Prostate gland (tissue), 2 donors: Measurements from ENCODE around the gene CCNH. TPM values are rescaled to one million over a fixed set of nuclear protein-coding genes. Genes with fewer than 3 reads are reported as not detected.

Experiments used
- DNase-seq: peaks from one replicate; pipeline ENCODE4 v3.0.0-alpha.2; 2019; ENCODE audit warnings: low spot score
- H3K27ac ChIP-seq, 2 donors: fragments of 200-600 bp; sonication (generic); 2 replicates each; pipeline ENCODE4 v1.5.1; 2017 to 2019
- H3K27me3 ChIP-seq: fragments of 200-600 bp; sonication (generic); replicated peaks from 2 replicates; pipeline ENCODE4 v1.5.1; 2019; ENCODE audit not compliant: insufficient read depth
- H3K36me3 ChIP-seq, 2 donors: fragments of 200-600 bp; sonication (generic); 1 replicate in 1 of 2; 2 replicates in 1 of 2; pipeline versions ENCODE4 v1.5.1 to v1.8.1; 2017 to 2019
- H3K4me1 ChIP-seq: fragments of 200-600 bp; sonication (generic); replicated peaks from 2 replicates; pipeline ENCODE4 v1.5.1; 2019
- H3K4me3 ChIP-seq, 2 donors: fragments of 200-600 bp; sonication (generic); 2 replicates each; pipeline ENCODE4 v1.5.1; 2017 to 2019
- H3K9me3 ChIP-seq: fragments of 200-600 bp; sonication (generic); 2 replicates; pipeline ENCODE4 v1.5.1; 2017
- CTCF ChIP-seq, 4 experiments: fragments of 200-600 bp in 2 of 4; fragments of 450-650 bp in 2 of 4; sonication (generic) in 2 of 4; IDR thresholded peaks; 1 replicate in 3 of 4; 2 replicates in 1 of 4; pipeline ENCODE4 v1.5.1; 2016 to 2019; ENCODE audit warnings: antibody characterized with exemption in 4 of 4, mild to moderate bottlenecking in 2 of 4, moderate library complexity in 2 of 4
- POLR2A ChIP-seq: fragments of 450-650 bp; IDR thresholded peaks from one replicate; pipeline ENCODE4 v1.6.1; 2016; ENCODE audit warnings: antibody characterized with exemption, mild to moderate bottlenecking
- POLR2AphosphoS5 ChIP-seq: sonication (generic); formaldehyde crosslinking; IDR thresholded peaks from one replicate; pipeline ENCODE4 v1.6.1; 2017; ENCODE audit warnings: antibody characterized with exemption
- WGBS: methylation state at CpG from one replicate; pipeline ENCODE4 v1.1.5; 2018; 5-methylcytosine and 5-hydroxymethylcytosine counted together
- intact Hi-C: fragments of 100-400 bp; cut with DNase I; formaldehyde crosslinking; loops from one replicate; pipeline ENCODE4 v1.14.2; 2022
- total RNA-seq, 2 donors: library from RNA; depleted of rRNA; stranded (reverse); fragments of >200 nt; gene quantifications; one replicate each; pipeline ENCODE4 v1.1.0, GENCODE V29; 2016

Gene CCNH
- total RNA-seq, 2 donors from 2014 or later = 62.8 to 87.6 TPM

GRCh38 chr5:87411973-87412629 is 629 bp downstream of the CCNH start:
- Histone ChIP-seq H3K4me1 (no peaks in the 10 kb centered on the region), H3K36me3 (no peaks in the 10 kb centered on the region), H3K9me3 (no peaks in the 10 kb centered on the region), H3K27me3 (no peaks in the 10 kb centered on the region), H3K27ac (peak overlapping the region; percentile 90 to 97), H3K4me3 (peak overlapping the region; percentile 58 to 77)
- TF ChIP-seq POLR2A = no peak
- no peak for TF ChIP-seq POLR2AphosphoS5
- TF ChIP-seq CTCF (IDR thresholded peaks at IDR 0.05) = no peak
- intact Hi-C loops = loop anchor here (5.0 kb wide), 1 partner anchor 145 kb away; the partner anchor contains the start of gene RASA1
- DNase-seq = peak; percentile 24
- under 1% methylated on average over 29 of the region's 29 CpGs for WGBS

- intact Hi-C loops = loop anchor here (5.0 kb wide), 1 partner anchor 144 kb away; the partner anchor contains the start of gene RASA1
Observed at GRCh38 chr5:87411586-87411972, 1.2 kb downstream of the CCNH start.

GRCh38 chr5:87410931-87411330 is 1.8 kb downstream of the CCNH start:
- 42% methylated on average over 1 of the region's 1 CpG for WGBS
- Histone ChIP-seq H3K4me1 (no peaks in the 10 kb centered on the region), H3K4me3 (no peak overlapping the region), H3K27ac (no peak overlapping the region), H3K36me3 (no peaks in the 10 kb centered on the region), H3K9me3 (no peaks in the 10 kb centered on the region), H3K27me3 (no peaks in the 10 kb centered on the region)
- TF ChIP-seq CTCF (IDR thresholded peaks at IDR 0.05) = no peak
- no peak for TF ChIP-seq POLR2A
- no peak for TF ChIP-seq POLR2AphosphoS5
- DNase-seq = no peak
- intact Hi-C loops = loop anchor here (5.0 kb wide), 1 partner anchor 144 kb away; the partner anchor contains the start of gene RASA1

More at GRCh38 chr5:87411586-87411972, 1.2 kb downstream of the CCNH start:
- TF ChIP-seq CTCF (IDR thresholded peaks at IDR 0.05) (no peak), POLR2AphosphoS5 (no peak), POLR2A (no peak)
- no peaks in the 10 kb centered on the region for H3K9me3 ChIP-seq
- H3K36me3 ChIP-seq = no peaks in the 10 kb centered on the region
- peak overlapping the region; percentile 58 to 77 for H3K4me3 ChIP-seq
- H3K27me3 ChIP-seq = no peaks in the 10 kb centered on the region
- 4% methylated on average over 5 of the region's 5 CpGs for WGBS
- peak overlapping the region; percentile 90 to 97 for H3K27ac ChIP-seq
- no peaks in the 10 kb centered on the region for H3K4me1 ChIP-seq
- no peak for DNase-seq

GRCh38 chr5:87408204-87408603 is 4.5 kb downstream of the CCNH start:
- no peak for DNase-seq
- Histone ChIP-seq H3K27me3 (no peaks in the 10 kb centered on the region), H3K9me3 (no peaks in the 10 kb centered on the region), H3K4me3 (no peak overlapping the region), H3K36me3 (peaks cover 0 to 4% of the 10 kb centered on the region in 2 donors), H3K4me1 (no peaks in the 10 kb centered on the region), H3K27ac (no peak overlapping the region)
- no peak for TF ChIP-seq CTCF (IDR thresholded peaks at IDR 0.05)
- no peak for TF ChIP-seq POLR2AphosphoS5
- no peak for TF ChIP-seq POLR2A
- 79% methylated on average over 2 of the region's 2 CpGs for WGBS
- intact Hi-C loops = no loop called here
